ENCODE measurements around the gene CSNK1D.
"Not testable (repeated sequence)": the region's sequence is repeated elsewhere in the genome, so short reads cannot be mapped to it uniquely, and the experiment has no call there.

Gene CSNK1D

DNA sequence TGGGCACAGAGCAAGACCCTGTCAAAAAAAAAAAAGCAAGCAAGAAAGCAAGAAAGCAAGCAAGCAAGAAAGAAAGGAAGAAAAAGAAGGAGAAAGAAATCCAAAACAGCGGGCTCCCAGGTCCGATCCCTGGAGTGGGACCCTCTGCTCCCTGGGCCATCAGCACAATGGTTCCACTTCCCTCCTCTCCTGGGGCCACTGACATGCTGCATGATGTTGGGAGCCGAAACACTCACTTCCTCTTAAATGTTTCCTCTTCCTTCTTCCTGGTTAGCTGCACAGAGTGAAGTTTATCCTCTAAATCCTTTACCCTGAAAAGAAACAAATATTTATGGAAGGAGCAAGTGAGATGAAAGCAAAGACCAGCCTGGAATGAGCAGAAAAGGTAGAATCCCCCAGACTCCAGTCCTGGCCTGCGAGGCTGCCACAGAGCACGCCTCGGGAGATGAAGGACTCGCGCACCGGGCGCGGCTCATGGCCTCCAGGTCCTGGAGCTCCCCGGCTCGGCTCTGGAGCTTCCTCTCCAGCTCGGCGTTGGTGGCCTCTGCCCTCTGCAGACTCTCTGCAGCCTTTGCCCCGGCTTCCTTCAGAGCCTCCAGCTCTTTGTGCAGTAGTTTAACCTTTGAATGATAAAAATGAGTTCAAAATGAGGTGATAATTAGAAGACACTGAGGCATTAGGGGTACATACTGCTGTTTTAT is 79.8 kb downstream of the CSNK1D start:
- in situ Hi-C loops (cut with HindIII; ENCODE audit: low pct_ligation_motif_present, low pct_unique_long_range_greater_than_20kb, low sequenced_read_pairs): no loop called here
- DNase-seq: no peak

DNA sequence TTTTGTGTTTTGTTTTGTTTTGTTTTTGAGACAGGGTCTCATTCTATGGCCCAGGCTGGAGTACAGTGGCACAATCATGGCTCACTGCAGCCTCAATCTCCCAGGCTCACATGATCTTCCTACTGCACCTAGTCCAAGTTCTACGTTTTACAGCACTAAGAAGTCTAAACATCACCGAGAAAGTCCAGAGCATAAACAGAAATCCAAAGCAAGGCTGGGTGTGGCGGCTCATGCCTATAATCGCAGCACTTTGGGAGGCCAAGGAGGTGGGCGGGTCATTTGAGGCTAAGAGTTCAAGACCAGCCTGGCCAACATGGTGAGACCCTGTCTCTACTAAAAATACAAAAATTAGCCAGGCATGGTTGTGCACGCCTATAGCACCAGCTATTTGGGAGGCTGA is 80.5 kb downstream of the CSNK1D start:
- DNase-seq; in situ Hi-C loops (cut with HindIII; ENCODE audit: low pct_ligation_motif_present, low pct_unique_long_range_greater_than_20kb, low sequenced_read_pairs): not testable (repeated sequence)
